GM21423 (cell line): Measurements from ENCODE around the gene ELMO1.

ENCODE experiments used
- ATAC-seq: cut with Tn5 transposase; IDR thresholded peaks from one replicate; pipeline ENCODE4 v1.9.1; 2021; ENCODE audit warnings: mild to moderate bottlenecking, moderate library complexity; ENCODE audit not compliant: unreplicated experiment

ELMO1 gene

GRCh38 chr7:37448636-37449361, at the start of gene ELMO1:
Gene ELMO1 (minus strand): TSS chr7:37448864. CDS start chr7:37342690, 106,174 bp downstream.
- peak; percentile 90 for ATAC-seq

- ATAC-seq, result no peak
Observed at GRCh38 chr7:37497576-37497975, 48.9 kb upstream of the ELMO1 start.

GRCh38 chr7:37495574-37496184, 47.0 kb upstream of the ELMO1 start:
- ATAC-seq, result no peak

GRCh38 chr7:37494926-37495325, 46.3 kb upstream of the ELMO1 start:
- ATAC-seq, result peak; percentile 53

GRCh38 chr7:37493810-37494209, 45.1 kb upstream of the ELMO1 start:
- no peak for ATAC-seq

GRCh38 chr7:37493123-37493522, 44.5 kb upstream of the ELMO1 start:
- ATAC-seq, result no peak

GRCh38 chr7:37491919-37492694, 43.4 kb upstream of the ELMO1 start:
- no peak for ATAC-seq

- no peak for ATAC-seq
Observed at GRCh38 chr7:37489703-37490102, 41.0 kb upstream of the ELMO1 start.

- no peak for ATAC-seq
Observed at GRCh38 chr7:37488163-37488764, 39.6 kb upstream of the ELMO1 start.

GRCh38 chr7:37484426-37485073, 35.9 kb upstream of the ELMO1 start:
- ATAC-seq, result no peak

GRCh38 chr7:37483627-37484026, 35.0 kb upstream of the ELMO1 start:
- ATAC-seq, result no peak

- no peak for ATAC-seq
Observed at GRCh38 chr7:37482953-37483352, 34.3 kb upstream of the ELMO1 start.

- ATAC-seq, result no peak
Observed at GRCh38 chr7:37482505-37482904, 33.8 kb upstream of the ELMO1 start.

GRCh38 chr7:37481722-37482288, 33.1 kb upstream of the ELMO1 start:
- no peak for ATAC-seq

GRCh38 chr7:37481154-37481553, 32.5 kb upstream of the ELMO1 start:
- no peak for ATAC-seq

GRCh38 chr7:37480041-37481031, 31.7 kb upstream of the ELMO1 start:
- no peak for ATAC-seq

GRCh38 chr7:37476881-37477450, 28.3 kb upstream of the ELMO1 start:
- no peak for ATAC-seq

- no peak for ATAC-seq
Observed at GRCh38 chr7:37476428-37476827, 27.8 kb upstream of the ELMO1 start.

- no peak for ATAC-seq
Observed at GRCh38 chr7:37475646-37476045, 27.0 kb upstream of the ELMO1 start.
